Smooth muscle cell (in vitro differentiated cells): ENCODE measurements around the gene LMBR1. TPM values are rescaled to one million over a fixed set of nuclear protein-coding genes. Genes with fewer than 3 reads are reported as not detected.

Experiments
- DNase-seq: peaks from one replicate; lab custom pipeline; 2025; ENCODE audit not compliant: unreplicated experiment; lab: John Stamatoyannopoulos, UW
- H2AFZ ChIP-seq: fragments of 200-600 bp; sonication (generic); 2 replicates; pipeline ENCODE4 v1.6.0; 2016; ENCODE audit warnings: antibody characterized with exemption, low read depth, mild to moderate bottlenecking
- H3F3A ChIP-seq: fragments of 200-600 bp; sonication (generic); 2 replicates; pipeline ENCODE4 v1.6.0; 2017; ENCODE audit warnings: antibody characterized with exemption, low read depth
- H3K27ac ChIP-seq: fragments of 200-600 bp; sonication (generic); 2 replicates; pipeline ENCODE4 v1.5.1; 2016; ENCODE audit warnings: low read depth, mild to moderate bottlenecking
- H3K27me3 ChIP-seq: fragments of 200-600 bp; sonication (generic); 2 replicates; pipeline ENCODE4 v1.6.1; 2016; ENCODE audit warnings: low read depth, mild to moderate bottlenecking
- H3K36me3 ChIP-seq: fragments of 200-600 bp; sonication (generic); 2 replicates; pipeline ENCODE4 v1.5.1; 2016; ENCODE audit warnings: low read depth
- H3K4me1 ChIP-seq: fragments of 200-600 bp; sonication (generic); 2 replicates; pipeline ENCODE4 v1.5.1; 2016; ENCODE audit warnings: low read depth
- H3K4me2 ChIP-seq: fragments of 200-600 bp; sonication (generic); 2 replicates; pipeline ENCODE4 v1.6.0; 2016; ENCODE audit warnings: mild to moderate bottlenecking
- H3K4me3 ChIP-seq: fragments of 200-600 bp; sonication (generic); 2 replicates; pipeline ENCODE4 v1.5.1; 2016; ENCODE audit warnings: mild to moderate bottlenecking
- H3K79me2 ChIP-seq: fragments of 200-600 bp; sonication (generic); 2 replicates; pipeline ENCODE4 v1.6.0; 2016; ENCODE audit warnings: low read depth, mild to moderate bottlenecking
- H3K9ac ChIP-seq: fragments of 200-600 bp; sonication (generic); 2 replicates; pipeline ENCODE4 v1.6.0; 2016; ENCODE audit warnings: low read depth
- H3K9me3 ChIP-seq: fragments of 200-600 bp; sonication (generic); replicated peaks from 2 replicates; pipeline ENCODE4 v1.5.1; 2016; ENCODE audit warnings: low read depth
- H4K20me1 ChIP-seq: fragments of 200-600 bp; sonication (generic); 2 replicates; pipeline ENCODE4 v1.6.0; 2016; ENCODE audit warnings: low read depth
- WGBS: methylation state at CpG from one replicate; pipeline ENCODE4 v1.1.7; 2016; ENCODE audit warnings: low lambda C conversion rate; 5-methylcytosine and 5-hydroxymethylcytosine counted together
- polyA plus RNA-seq: library from polyadenylated mRNA; unstranded; fragments of >200 nt; fragmentation: Nextera tagmentation; extraction: Ambion mirVana; gene quantifications from 2 replicates; pipeline ENCODE4 v1.2.1, GENCODE V29; 2016
- total RNA-seq: library from RNA; depleted of rRNA; stranded (reverse); fragments of >200 nt; gene quantifications from 2 replicates; pipeline ENCODE4 v1.2.3, GENCODE V29; 2014
- TF ChIP-seq, protein P1 (sequence below): fragments of 200-600 bp; sonication (generic); IDR thresholded peaks from 2 replicates; pipeline ENCODE4 v1.5.1; 2017; ENCODE audit warnings: borderline replicate concordance, mild to moderate bottlenecking, antibody characterized with exemption; ENCODE audit not compliant: insufficient read depth, poor library complexity, severe bottlenecking

Gene LMBR1
- total and polyA plus RNA-seq, 2 experiments from 2014 or later, result 9.7 to 30.3 TPM

DNA sequence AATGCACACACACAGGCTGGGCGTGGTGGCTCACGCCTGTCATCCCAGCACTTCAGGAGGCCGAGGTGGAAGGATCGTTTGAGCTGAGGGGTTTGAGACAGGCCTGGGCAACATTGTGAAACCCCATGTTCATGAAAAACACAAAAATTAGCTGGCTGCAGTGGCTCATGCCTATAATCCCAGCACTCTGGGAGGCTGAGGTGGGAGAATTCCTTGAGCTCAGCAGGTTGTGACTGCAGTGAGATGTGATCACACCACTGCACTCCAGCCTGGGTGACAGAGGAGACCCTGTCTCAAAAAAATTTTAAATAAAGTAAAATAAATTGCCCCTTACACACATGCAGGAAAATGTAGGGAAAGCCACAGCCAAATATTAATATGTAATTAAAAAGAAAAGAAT, 208.3 kb downstream of the LMBR1 start:
- TF ChIP-seq, protein P1, sequence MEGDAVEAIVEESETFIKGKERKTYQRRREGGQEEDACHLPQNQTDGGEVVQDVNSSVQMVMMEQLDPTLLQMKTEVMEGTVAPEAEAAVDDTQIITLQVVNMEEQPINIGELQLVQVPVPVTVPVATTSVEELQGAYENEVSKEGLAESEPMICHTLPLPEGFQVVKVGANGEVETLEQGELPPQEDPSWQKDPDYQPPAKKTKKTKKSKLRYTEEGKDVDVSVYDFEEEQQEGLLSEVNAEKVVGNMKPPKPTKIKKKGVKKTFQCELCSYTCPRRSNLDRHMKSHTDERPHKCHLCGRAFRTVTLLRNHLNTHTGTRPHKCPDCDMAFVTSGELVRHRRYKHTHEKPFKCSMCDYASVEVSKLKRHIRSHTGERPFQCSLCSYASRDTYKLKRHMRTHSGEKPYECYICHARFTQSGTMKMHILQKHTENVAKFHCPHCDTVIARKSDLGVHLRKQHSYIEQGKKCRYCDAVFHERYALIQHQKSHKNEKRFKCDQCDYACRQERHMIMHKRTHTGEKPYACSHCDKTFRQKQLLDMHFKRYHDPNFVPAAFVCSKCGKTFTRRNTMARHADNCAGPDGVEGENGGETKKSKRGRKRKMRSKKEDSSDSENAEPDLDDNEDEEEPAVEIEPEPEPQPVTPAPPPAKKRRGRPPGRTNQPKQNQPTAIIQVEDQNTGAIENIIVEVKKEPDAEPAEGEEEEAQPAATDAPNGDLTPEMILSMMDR, result no peak
- H3K4me3 ChIP-seq, result no peak overlapping the region
- no peak overlapping the region for H3K9ac ChIP-seq
- H3K79me2 ChIP-seq, result no peaks in the 10 kb centered on the region
- no peaks in the 10 kb centered on the region for H3F3A ChIP-seq
- H2AFZ ChIP-seq, result no peak overlapping the region
- H3K4me2 ChIP-seq, result no peak overlapping the region
- H3K27ac ChIP-seq, result no peak overlapping the region
- H3K27me3 ChIP-seq, result no peaks in the 10 kb centered on the region
- H3K36me3 ChIP-seq, result no peaks in the 10 kb centered on the region
- H3K9me3 ChIP-seq, result no peaks in the 10 kb centered on the region
- 95% methylated on average over 4 of the region's 4 CpGs for WGBS
- peaks cover 4% of the 10 kb centered on the region for H3K4me1 ChIP-seq
- no peaks in the 10 kb centered on the region for H4K20me1 ChIP-seq
- no peak for DNase-seq

- Histone ChIP-seq H3K9ac (no peak overlapping the region), H3K4me3 (no peak overlapping the region), H3K27me3 (no peaks in the 10 kb centered on the region), H3K36me3 (no peaks in the 10 kb centered on the region), H3K27ac (no peak overlapping the region), H3K79me2 (no peaks in the 10 kb centered on the region), H3K4me1 (peaks cover 4% of the 10 kb centered on the region), H3K9me3 (no peaks in the 10 kb centered on the region), H3K4me2 (no peak overlapping the region), H2AFZ (no peak overlapping the region), H3F3A (no peaks in the 10 kb centered on the region), H4K20me1 (no peaks in the 10 kb centered on the region)
- 93% methylated on average over 10 of the region's 10 CpGs for WGBS
- DNase-seq, result no peak
- TF ChIP-seq, protein P1, result no peak
These were observed 208.7 kb downstream of the LMBR1 start for GRCh38 chr7:156684251-156684650.

GRCh38 chr7:156682928-156683327, 210.1 kb downstream of the LMBR1 start:
- H3K27ac ChIP-seq, result no peak overlapping the region
- no peak overlapping the region for H3K4me2 ChIP-seq
- H3K79me2 ChIP-seq, result no peaks in the 10 kb centered on the region
- 99% methylated on average over 2 of the region's 2 CpGs for WGBS
- H3F3A ChIP-seq, result no peaks in the 10 kb centered on the region
- no peaks in the 10 kb centered on the region for H3K36me3 ChIP-seq
- TF ChIP-seq, protein P1, result no peak
- DNase-seq, result no peak
- H3K9me3 ChIP-seq, result no peaks in the 10 kb centered on the region
- no peaks in the 10 kb centered on the region for H4K20me1 ChIP-seq
- no peak overlapping the region for H2AFZ ChIP-seq
- no peak overlapping the region for H3K4me3 ChIP-seq
- H3K9ac ChIP-seq, result no peak overlapping the region
- no peaks in the 10 kb centered on the region for H3K27me3 ChIP-seq
- peaks cover 4% of the 10 kb centered on the region for H3K4me1 ChIP-seq

- 0% methylated on average over 1 of the region's 1 CpG for WGBS
- no peaks in the 10 kb centered on the region for H3K36me3 ChIP-seq
- DNase-seq, result no peak
These were observed 212.7 kb downstream of the LMBR1 start for GRCh38 chr7:156680281-156680680.

More at GRCh38 chr7:156680281-156680680, 212.7 kb downstream of the LMBR1 start:
- no peak overlapping the region for H3K4me3 ChIP-seq
- peaks cover 4% of the 10 kb centered on the region for H3K4me1 ChIP-seq
- no peaks in the 10 kb centered on the region for H3K9me3 ChIP-seq
- peak overlapping the region; percentile 7 for H3K4me2 ChIP-seq
- H3K9ac ChIP-seq, result no peak overlapping the region
- no peaks in the 10 kb centered on the region for H3K27me3 ChIP-seq
- no peak overlapping the region for H2AFZ ChIP-seq
- H3K27ac ChIP-seq, result no peak overlapping the region
- TF ChIP-seq, protein P1, result peak; percentile 3
- H4K20me1 ChIP-seq, result no peaks in the 10 kb centered on the region
- no peaks in the 10 kb centered on the region for H3K79me2 ChIP-seq
- no peaks in the 10 kb centered on the region for H3F3A ChIP-seq
